ENCODE measurements around the gene TUT1. TPM values are rescaled to one million over a fixed set of nuclear protein-coding genes. Genes with fewer than 3 reads are reported as not detected.

Gene TUT1
- total and polyA plus RNA-seq, 7 donors = 5.3 to 16.8 (median 6.0) TPM

DNA sequence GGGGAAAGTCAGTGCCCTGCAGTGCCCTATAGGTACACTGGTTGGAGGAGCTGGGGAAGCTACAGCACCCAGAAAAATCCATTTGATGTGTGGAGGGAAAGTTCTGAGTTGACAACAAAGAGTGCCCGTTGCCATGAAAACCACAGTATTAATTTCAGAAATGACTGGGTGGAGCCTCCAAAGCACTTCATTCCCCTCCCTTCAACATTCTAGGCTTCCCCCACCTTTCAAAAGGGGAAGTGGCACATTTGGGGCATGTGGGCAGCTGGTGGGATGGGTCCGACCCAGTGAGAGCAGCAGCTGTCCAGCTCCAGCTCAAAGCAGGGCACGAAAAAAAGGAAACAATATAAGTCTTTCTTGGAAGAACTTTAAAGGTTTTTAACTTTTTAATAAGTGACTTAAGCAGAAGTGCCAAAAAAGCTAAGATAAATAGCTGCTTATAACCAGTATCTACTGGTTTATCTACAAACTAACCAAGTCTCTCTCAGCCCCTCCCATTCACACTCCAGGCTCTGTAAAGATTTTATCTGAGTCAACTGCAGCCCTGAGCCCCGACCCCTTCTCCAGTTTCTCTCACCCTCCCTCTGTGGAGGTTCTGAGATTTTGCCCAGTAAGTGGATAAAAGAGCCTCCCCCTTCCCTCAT, 35.7 kb downstream of the TUT1 start:
- peak; percentile 76 for DNase-seq
- peak overlapping the region in 1 of 4 donors; percentile 13 for H3K4me3 ChIP-seq
- 7 to 8% methylated on average over 4 of the region's 4 CpGs for WGBS, 2 donors
- H3K4me1 ChIP-seq = peaks cover 0 to 88% (median 82%) of the 10 kb centered on the region in 4 donors
- intact Hi-C loops (cut with DNase I) = no loop called here
- no peaks in the 10 kb centered on the region for H3K9me3 ChIP-seq
- no peaks in the 10 kb centered on the region for H3K27me3 ChIP-seq
- no peak for TF ChIP-seq EP300 (IDR thresholded peaks at IDR 0.05)
- TF ChIP-seq POLR2A (IDR thresholded peaks at IDR 0.05) = no peak
- TF ChIP-seq, protein P1, sequence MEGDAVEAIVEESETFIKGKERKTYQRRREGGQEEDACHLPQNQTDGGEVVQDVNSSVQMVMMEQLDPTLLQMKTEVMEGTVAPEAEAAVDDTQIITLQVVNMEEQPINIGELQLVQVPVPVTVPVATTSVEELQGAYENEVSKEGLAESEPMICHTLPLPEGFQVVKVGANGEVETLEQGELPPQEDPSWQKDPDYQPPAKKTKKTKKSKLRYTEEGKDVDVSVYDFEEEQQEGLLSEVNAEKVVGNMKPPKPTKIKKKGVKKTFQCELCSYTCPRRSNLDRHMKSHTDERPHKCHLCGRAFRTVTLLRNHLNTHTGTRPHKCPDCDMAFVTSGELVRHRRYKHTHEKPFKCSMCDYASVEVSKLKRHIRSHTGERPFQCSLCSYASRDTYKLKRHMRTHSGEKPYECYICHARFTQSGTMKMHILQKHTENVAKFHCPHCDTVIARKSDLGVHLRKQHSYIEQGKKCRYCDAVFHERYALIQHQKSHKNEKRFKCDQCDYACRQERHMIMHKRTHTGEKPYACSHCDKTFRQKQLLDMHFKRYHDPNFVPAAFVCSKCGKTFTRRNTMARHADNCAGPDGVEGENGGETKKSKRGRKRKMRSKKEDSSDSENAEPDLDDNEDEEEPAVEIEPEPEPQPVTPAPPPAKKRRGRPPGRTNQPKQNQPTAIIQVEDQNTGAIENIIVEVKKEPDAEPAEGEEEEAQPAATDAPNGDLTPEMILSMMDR (IDR thresholded peaks at IDR 0.05) = no peak
- TF ChIP-seq POLR2AphosphoS5 (IDR thresholded peaks at IDR 0.05) = peak in 1 of 4 donors; percentile 8
- peaks cover 8 to 28% (median 16%) of the 10 kb centered on the region in 4 donors for H3K36me3 ChIP-seq
- H3K27ac ChIP-seq = peak overlapping the region; percentile 92 to 100 (median 96)

GRCh38 chr11:62554387-62555167, 36.7 kb downstream of the TUT1 start:
- Histone ChIP-seq H3K36me3 (peaks cover 8 to 22% (median 12%) of the 10 kb centered on the region in 4 donors), H3K27ac (peak overlapping the region; percentile 92 to 100 (median 96)), H3K4me1 (peaks cover 0 to 79% (median 73%) of the 10 kb centered on the region in 4 donors), H3K9me3 (no peaks in the 10 kb centered on the region), H3K27me3 (no peaks in the 10 kb centered on the region), H3K4me3 (no peak overlapping the region)
- 35 to 62% methylated on average over 7 of the region's 7 CpGs for WGBS, 2 donors
- DNase-seq = peak; percentile 72
- TF ChIP-seq EP300 (IDR thresholded peaks at IDR 0.05) (no peak), POLR2A (IDR thresholded peaks at IDR 0.05) (no peak), POLR2AphosphoS5 (IDR thresholded peaks at IDR 0.05) (no peak)
- TF ChIP-seq, protein P1 (IDR thresholded peaks at IDR 0.05) = no peak
- intact Hi-C loops (cut with DNase I) = loop anchor here (5.0 kb wide), 1 partner anchor 48 kb away; the partner anchor contains the start of gene MTA2

DNA sequence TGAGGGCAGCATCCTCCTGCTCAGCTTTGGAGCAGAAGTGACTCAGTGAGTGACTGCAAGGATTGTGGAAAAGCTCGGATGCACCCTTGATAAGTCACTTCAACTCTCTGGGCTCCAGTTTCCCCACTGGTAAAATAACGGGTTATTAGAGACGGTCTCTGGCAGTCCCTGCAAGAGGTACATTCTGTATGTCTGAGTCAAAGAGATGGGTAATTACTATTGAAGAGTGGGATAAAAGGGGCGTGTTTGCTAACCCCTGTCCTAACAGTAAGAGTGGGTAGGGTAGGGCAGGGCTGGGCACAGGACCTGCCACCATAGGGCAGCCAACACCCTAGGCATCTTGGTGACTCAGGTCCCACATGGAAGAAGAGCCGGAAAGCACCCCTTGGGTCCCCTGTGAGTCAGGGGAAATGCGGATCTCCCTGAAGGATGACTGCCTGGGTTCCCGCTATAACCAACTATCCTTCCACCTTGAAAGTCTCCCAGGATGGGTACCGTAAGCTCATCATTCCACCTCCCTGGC, 37.4 kb downstream of the TUT1 start:
- intact Hi-C loops (cut with DNase I) = loop anchor here (5.0 kb wide), 1 partner anchor 48 kb away; the partner anchor contains the start of gene MTA2
- Histone ChIP-seq H3K36me3 (peaks cover 1 to 15% (median 6%) of the 10 kb centered on the region in 4 donors), H3K27ac (peak overlapping the region; percentile 92 to 100 (median 96)), H3K27me3 (no peaks in the 10 kb centered on the region), H3K9me3 (no peaks in the 10 kb centered on the region), H3K4me3 (peak overlapping the region in 3 of 4 donors; percentile 17 to 29 (median 25)), H3K4me1 (peaks cover 0 to 80% (median 78%) of the 10 kb centered on the region in 4 donors)
- TF ChIP-seq POLR2A (IDR thresholded peaks at IDR 0.05) (no peak), EP300 (IDR thresholded peaks at IDR 0.05) (no peak), POLR2AphosphoS5 (IDR thresholded peaks at IDR 0.05) (no peak)
- TF ChIP-seq, protein P1 (IDR thresholded peaks at IDR 0.05) = no peak
- DNase-seq = no peak
- 54 to 73% methylated on average over 8 of the region's 8 CpGs for WGBS, 2 donors

DNA sequence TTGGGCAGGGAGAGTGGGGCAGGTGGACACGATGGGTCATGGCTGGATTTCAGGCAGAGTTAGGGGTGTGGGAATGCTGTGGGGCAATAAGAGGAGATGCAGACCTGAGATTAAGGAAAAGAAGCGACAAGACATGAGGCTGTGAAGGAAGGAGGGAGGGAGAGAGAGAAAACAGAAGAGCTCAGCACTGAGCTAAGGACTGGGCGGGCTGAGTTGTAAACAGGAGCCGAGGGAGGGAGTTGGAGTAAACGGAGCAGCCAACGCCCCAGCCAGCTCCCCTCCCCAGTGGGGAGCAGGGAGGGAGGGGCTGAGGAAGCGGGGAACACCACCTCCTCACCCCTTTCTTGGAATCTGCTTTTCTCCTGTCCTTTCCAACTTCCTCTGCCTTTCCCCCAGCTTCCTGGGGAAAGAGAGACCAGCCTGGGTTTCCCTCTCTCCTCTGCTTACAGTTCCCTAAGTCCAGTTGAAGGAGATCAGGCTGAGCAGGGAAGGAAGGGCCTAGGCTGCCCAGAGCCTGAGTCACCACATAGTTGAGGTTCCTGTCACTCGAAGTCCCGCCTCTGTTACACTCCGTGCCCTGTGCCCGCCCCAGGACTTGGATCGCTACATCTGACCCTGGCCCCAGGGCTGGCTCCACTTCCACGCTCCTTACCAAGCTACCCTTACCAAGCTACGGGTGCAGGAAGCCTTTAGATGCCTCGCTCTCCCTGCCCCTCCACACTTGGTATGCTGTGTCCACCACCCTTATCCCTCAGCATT, 38.1 kb downstream of the TUT1 start:
- peak in 1 of 4 donors; percentile 43 for TF ChIP-seq EP300 (IDR thresholded peaks at IDR 0.05)
- peak in 3 of 4 donors; percentile 82 to 85 (median 83) for TF ChIP-seq POLR2AphosphoS5 (IDR thresholded peaks at IDR 0.05)
- peak; percentile 13 to 63 for TF ChIP-seq POLR2A (IDR thresholded peaks at IDR 0.05)
- TF ChIP-seq, protein P1 (IDR thresholded peaks at IDR 0.05) = no peak
- H3K36me3 ChIP-seq = peaks cover 0 to 9% (median under 1%) of the 10 kb centered on the region in 4 donors
- peak overlapping the region in 3 of 4 donors; percentile 17 to 29 (median 25) for H3K4me3 ChIP-seq
- WGBS, 2 donors = 5 to 18% methylated on average over 15 of the region's 15 CpGs
- no peaks in the 10 kb centered on the region for H3K9me3 ChIP-seq
- no peaks in the 10 kb centered on the region for H3K27me3 ChIP-seq
- peak; percentile 95 for DNase-seq
- intact Hi-C loops (cut with DNase I) = loop anchor here (5.0 kb wide), 1 partner anchor 49 kb away; the partner anchor contains the start of gene MTA2
- H3K4me1 ChIP-seq = peaks cover 0 to 86% (median 84%) of the 10 kb centered on the region in 4 donors
- H3K27ac ChIP-seq = peak overlapping the region; percentile 92 to 100 (median 96)
